ENCODE results near the gene CFAP74. TPM values are rescaled to one million over a fixed set of nuclear protein-coding genes. Genes with fewer than 3 reads are reported as not detected.
A peak's percentile ranks its signal among the peaks of the same experiment; 100 is the strongest.

Gene CFAP74
- total RNA-seq, 3 donors from 2014 or later (not counting 1 experiment from before 2014, with no cell fraction given) = not detected

DNA sequence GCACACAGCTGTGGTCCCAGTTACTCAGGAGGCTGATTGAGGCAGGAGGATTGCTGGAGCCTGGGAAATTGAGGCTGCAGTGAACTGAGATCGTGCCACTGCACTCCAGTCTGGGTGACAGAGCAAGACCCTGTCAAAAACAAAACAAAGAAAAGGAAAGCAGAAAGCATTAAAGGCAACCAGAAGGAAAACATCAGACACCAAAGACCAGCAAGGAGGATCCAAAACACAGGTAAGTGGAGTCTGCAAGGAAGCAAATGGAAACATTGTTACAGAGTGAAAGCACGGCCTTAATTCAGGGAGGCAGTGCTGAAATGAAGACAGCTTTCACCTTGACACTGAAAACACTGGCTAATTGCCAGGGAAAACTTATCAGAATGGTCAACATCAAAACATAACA lies 40.8 kb downstream of the CFAP74 start:
- Mint-ChIP-seq H3K9me3 (no peaks in the 10 kb centered on the region), H3K4me3 (no peak overlapping the region), H3K36me3 (no peaks in the 10 kb centered on the region), H3K27ac (no peak overlapping the region), H3K4me1 (no peaks in the 10 kb centered on the region), H3K27me3 (ENCODE audit: low read depth in 2 of 2) (peaks cover 19 to 20% of the 10 kb centered on the region in 2 donors)
- H3K9me3 ChIP-seq (ENCODE audit: control insufficient read depth, insufficient read depth, low read length) = no peaks in the 10 kb centered on the region
- H3K4me3 ChIP-seq (ENCODE audit: low read length) = no peak overlapping the region
- intact Hi-C loops (cut with micrococcal nuclease) = no loop called here
- WGBS (ENCODE audit: insufficient coverage) = 90% methylated on average over 2 of the region's 2 CpGs
- no peak for TF ChIP-seq CTCF (IDR thresholded peaks at IDR 0.05)
- no peaks in the 10 kb centered on the region for H3K27me3 ChIP-seq (ENCODE audit: control insufficient read depth, insufficient read depth, low read length)
- H3K4me1 ChIP-seq (ENCODE audit: control insufficient read depth, insufficient read depth, low read length) = no peaks in the 10 kb centered on the region
- no peak overlapping the region for H3K27ac ChIP-seq (ENCODE audit: low read length)
- ATAC-seq (no peak), DNase-seq (no peak)
- no peaks in the 10 kb centered on the region for H3K36me3 ChIP-seq (ENCODE audit: control insufficient read depth, insufficient read depth, low read length)

DNA sequence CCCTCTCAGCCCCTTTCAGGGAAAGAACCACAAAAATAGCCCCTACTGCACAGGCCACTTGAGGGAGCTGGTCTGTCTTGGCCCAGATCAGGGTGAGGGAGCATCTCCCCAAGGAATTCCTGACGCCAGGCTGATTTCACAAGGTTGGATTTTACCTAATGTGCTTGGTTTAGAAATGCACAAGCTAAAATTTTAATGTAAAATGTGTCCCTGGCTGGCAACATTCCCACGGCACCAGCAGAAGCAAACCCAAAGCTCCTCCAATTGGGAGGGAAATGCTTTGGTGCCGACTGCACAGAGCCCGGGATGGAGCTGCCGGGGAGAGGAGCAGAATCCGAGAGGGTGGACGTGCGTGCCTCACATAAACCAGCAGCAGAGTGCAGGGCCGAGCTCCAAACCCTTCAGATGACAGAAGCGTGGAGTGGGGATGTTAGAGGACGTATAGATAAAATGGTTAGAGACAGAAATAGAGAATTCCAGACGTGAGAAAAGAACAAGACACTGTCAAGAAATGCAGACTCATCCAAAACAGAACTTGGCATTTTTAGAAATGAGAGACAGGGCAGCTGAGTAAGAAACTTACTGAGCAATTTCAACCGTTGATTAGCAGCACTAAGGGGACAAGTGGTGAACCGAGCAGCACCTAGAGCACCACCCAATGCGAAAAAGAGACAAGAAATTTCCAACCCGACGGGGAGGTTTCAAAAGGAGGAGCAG lies 42.9 kb downstream of the CFAP74 start:
- Mint-ChIP-seq H3K9me3 (no peaks in the 10 kb centered on the region), H3K27ac (no peak overlapping the region), H3K27me3 (ENCODE audit: low read depth in 2 of 2) (peaks cover 16 to 20% of the 10 kb centered on the region in 2 donors), H3K4me3 (no peak overlapping the region), H3K36me3 (no peaks in the 10 kb centered on the region), H3K4me1 (no peaks in the 10 kb centered on the region)
- no peaks in the 10 kb centered on the region for H3K36me3 ChIP-seq (ENCODE audit: control insufficient read depth, insufficient read depth, low read length)
- no peaks in the 10 kb centered on the region for H3K4me1 ChIP-seq (ENCODE audit: control insufficient read depth, insufficient read depth, low read length)
- DNase-seq = no peak
- H3K4me3 ChIP-seq (ENCODE audit: low read length) = no peak overlapping the region
- ATAC-seq = no peak
- H3K27me3 ChIP-seq (ENCODE audit: control insufficient read depth, insufficient read depth, low read length) = no peaks in the 10 kb centered on the region
- intact Hi-C loops (cut with micrococcal nuclease) = no loop called here
- WGBS (ENCODE audit: insufficient coverage) = 77% methylated on average over 17 of the region's 17 CpGs
- no peak for TF ChIP-seq CTCF (IDR thresholded peaks at IDR 0.05)
- no peaks in the 10 kb centered on the region for H3K9me3 ChIP-seq (ENCODE audit: control insufficient read depth, insufficient read depth, low read length)
- no peak overlapping the region for H3K27ac ChIP-seq (ENCODE audit: low read length)

- intact Hi-C loops (cut with micrococcal nuclease) = no loop called here
- H3K4me3 ChIP-seq (ENCODE audit: low read length) = no peak overlapping the region
- TF ChIP-seq CTCF (IDR thresholded peaks at IDR 0.05) = no peak
- Mint-ChIP-seq H3K4me1 (peaks cover 0 to 2% of the 10 kb centered on the region in 2 donors), H3K27ac (no peak overlapping the region), H3K27me3 (ENCODE audit: low read depth in 2 of 2) (peaks cover 16 to 20% of the 10 kb centered on the region in 2 donors), H3K36me3 (no peaks in the 10 kb centered on the region), H3K9me3 (peaks cover 0 to under 1% of the 10 kb centered on the region in 2 donors), H3K4me3 (no peak overlapping the region)
- 7% methylated on average over 23 of the region's 23 CpGs for WGBS (ENCODE audit: insufficient coverage)
- H3K27ac ChIP-seq (ENCODE audit: low read length) = no peak overlapping the region
- peak in 1 of 2 donors; percentile 68 for DNase-seq
- H3K27me3 ChIP-seq (ENCODE audit: control insufficient read depth, insufficient read depth, low read length) = no peaks in the 10 kb centered on the region
- peaks cover 3% of the 10 kb centered on the region for H3K9me3 ChIP-seq (ENCODE audit: control insufficient read depth, insufficient read depth, low read length)
- peak in 2 of 3 donors; percentile 57 to 68 for ATAC-seq
- no peaks in the 10 kb centered on the region for H3K36me3 ChIP-seq (ENCODE audit: control insufficient read depth, insufficient read depth, low read length)
- peaks cover 4% of the 10 kb centered on the region for H3K4me1 ChIP-seq (ENCODE audit: control insufficient read depth, insufficient read depth, low read length)
These were observed 43.6 kb downstream of the CFAP74 start for GRCh38 chr1:1959840-1960479.
